HG03342 (cell line): ENCODE data around the gene LRRC56.
"Not testable (repeated sequence)": the region's sequence is repeated elsewhere in the genome, so short reads cannot be mapped to it uniquely, and the experiment has no call there.

Source experiments
- ATAC-seq: cut with Tn5 transposase; IDR thresholded peaks from one replicate; pipeline ENCODE4 v1.9.1; 2021; ENCODE audit warnings: mild to moderate bottlenecking, moderate library complexity; ENCODE audit not compliant: unreplicated experiment

LRRC56 gene

DNA sequence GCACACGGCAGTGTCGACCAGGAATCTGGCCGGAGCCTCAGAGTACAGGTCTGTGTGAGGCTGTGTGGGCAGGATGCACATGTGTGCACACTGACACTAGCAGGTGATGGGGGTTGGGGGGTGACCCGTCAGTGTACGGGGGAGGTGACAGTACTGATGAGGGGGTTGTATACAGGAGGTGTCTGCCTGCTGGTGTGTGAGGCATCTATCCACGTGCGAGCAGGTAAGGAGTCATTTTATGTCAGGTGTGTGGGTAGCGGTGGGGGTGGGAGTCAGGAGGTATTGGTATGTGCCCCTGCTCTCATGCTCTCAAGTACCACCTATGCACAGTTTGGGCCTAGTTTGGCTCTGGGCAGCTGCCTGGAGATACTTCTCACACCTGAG lies 34.5 kb downstream of the LRRC56 start:
- no peak for ATAC-seq

DNA sequence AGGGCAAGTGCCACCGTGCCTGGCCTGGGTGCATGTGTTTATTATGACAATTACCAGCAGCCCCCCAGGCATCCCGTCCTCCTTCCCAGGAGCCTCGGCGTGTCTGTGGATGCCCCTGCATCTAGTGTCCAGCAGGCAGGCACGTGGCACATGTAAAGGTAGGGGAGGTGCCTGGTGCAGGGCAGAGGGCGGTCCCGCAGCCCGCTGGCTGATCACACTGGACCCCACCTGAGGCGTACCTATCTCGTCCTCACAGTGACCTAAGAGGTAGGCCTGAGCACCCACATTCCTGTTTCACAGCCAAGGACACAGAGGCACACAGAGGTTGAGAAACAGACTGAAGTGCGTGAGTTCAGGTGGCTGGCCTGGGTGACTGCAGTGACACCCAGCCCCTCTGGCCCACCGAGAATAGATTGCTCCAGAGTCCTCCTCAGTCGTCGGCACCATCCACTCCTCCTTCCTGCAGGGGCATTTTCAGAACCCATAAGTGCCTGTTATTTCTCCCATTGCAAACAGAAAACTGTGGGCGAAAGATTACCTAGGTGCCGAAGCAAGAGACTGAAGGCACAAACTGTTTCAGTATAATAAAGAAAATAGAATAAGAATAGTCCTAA lies 35.9 kb downstream of the LRRC56 start:
- no peak for ATAC-seq

DNA sequence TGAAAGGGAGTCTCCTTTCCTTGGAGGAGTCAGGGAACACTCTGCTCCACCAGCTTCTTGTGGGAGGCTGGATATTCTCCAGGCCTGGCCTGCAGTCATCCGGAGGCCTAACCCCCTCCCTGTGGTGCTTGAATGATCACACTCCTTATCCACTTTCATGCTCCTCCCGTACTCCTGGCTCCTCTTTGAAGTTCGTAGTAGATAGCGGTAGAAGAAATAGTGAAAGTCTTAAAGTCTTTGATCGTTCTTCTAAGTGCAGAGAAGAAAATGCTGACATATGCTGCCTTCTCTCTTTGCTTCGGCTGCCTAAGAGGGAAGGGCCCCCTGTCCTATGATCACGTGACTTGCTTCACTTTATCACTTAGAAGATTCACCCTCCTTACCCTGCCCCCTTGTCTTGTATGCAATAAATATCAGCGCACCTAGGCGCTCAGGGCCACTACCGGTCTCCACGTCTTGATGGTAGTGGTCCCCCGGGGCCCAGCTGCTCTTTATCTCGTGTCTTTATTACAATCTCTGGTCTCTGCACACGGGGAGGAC lies 36.8 kb downstream of the LRRC56 start:
- ATAC-seq: not testable (repeated sequence)

DNA sequence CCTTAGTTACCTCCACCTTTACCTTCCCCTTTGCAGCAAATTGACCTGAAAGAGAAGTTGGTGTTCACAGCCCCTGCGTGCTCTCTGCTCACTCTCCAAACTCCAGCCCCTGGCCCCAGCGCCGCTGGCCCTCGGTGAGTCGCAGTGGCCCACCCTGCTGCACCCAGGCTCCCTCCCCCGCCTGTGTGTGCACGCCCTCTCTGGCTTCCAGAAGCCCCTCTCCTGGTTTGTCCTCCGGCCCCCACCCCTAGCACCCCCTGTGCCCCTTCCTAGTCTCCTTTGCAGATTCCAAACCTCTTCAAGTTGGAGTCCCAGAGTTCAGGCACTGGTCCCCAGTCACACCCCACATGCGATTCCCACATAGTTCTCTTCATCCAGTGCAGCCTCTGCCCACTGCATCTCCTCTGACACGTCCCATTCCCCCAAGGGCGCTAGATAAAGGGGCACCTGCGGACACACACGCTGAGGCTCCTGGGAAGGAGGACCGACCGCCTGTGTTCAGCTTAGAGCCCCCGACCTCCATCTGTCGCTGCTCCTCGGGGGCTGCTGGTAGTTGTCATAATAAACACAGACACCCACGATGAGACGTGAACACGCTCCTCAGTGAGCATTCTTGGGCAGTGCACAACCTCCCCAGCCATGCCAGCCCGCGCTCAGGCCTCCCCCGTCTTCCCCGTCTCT lies 37.4 kb downstream of the LRRC56 start:
- ATAC-seq: no peak

DNA sequence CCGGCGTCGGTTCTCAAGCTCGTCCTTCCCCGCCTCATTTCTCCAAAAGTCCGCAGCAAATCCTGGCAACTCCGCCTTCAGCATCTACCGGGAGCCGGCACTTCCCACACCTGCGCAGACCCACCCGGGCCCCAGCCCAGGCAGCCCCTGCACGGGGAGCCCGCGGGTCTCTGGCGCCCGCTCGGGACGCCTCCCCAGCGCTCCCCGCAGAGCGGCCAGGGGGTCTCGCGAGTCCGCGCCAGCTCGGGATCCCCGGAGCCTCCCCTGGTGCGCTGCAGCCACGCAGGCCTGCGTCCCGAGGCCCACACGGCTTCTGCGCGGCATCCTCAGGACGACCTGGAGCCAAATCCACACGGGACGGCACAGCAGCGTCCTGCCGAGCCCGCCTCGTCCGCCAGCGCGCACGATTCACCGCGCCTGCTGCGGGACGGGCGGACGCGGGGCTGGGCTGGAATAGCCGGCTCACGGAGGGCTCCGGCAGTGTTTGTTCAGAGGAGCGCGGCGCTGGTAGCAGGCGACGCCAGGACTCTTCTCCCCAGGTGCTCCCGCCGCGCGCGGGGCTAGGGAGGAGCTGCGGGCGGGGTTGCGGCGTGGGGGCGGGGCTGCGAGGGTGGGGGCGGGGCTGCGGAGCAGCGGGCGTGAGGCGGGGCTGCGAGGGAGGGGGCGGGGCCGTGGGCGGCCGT lies 38.1 kb downstream of the LRRC56 start:
- peak; percentile 27 for ATAC-seq

DNA sequence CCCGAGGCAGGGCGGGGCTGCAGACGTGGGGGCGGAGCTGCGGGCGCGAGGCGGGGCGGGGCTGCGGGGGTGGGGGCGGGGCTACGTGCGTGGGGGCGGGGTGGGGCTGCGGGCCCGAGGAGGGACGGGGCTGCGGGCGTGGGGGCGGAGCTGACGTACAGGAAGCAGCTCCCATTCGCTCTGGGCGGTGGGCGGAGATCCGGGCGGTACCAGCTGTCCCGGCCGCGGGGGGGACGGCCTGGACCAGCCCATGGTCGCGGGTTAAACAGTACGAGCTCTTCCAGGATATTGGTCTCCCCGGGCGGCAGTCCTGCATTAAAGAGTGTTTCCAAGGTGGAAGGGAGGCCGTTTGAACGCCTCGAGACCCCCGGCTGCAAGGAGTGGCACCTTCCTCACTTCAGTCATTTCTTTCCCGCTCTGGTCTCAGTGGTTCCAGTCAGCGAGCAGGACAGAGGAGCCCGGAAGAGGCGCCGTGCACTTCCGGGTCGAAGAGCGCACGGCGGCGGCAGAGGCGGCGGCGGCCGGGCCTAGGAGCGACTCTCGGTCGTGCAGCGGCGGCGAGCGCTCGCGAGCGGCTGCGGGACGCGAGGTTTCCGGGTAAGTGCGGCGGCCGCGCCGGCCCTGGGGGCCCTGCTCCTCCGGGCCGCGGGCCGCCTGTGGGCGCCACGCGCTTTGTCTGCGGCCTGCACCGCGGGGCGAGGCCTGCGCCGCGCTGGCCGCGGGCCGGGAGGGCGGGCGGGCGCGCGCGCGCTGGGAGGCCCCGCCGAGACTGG lies 38.9 kb downstream of the LRRC56 start, which contains the start of gene PHRF1:
TSS of gene PHRF1 (plus strand) at position 475 of the 773 bp plus-strand sequence. CDS start 5,043 bp downstream, outside the sequence.
- peak; percentile 77 for ATAC-seq

DNA sequence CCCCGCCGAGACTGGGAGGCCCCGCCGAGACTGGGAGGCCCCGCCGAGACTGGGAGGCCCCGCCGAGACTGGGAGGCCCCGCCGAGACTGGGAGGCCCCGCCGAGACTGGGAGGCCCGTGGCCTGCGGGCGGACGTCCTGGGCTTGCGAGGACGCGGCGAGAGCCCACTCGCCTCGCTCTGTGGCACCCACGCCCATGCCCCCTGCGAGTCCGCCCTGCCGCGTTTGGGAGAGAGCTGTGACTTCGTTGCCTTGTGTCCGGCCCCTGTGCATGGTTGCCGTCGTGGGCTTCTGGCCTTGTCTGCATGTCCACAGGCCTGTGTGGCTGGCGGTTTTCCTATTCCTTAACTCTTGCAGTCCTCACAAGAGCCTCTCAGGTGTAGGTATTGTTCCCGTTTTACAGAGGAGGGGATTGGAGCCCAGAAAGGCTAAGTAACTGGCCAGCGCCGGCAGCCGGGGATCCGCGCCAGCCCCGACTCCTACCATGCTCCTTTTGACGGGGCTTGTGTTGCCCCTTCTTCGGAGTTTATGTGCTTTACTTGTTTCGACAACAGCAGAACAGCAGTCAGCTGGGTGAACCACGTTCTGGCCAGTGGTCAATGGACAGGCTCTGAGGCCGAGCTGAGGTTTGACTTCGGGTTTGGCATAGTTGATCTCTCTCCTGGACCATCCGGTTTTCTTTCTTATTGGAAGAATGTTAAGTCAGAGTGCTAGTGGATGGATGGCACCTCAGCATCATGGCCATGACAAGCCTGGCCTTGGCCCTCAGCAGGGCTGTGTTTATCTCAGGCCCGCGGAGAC lies 39.7 kb downstream of the LRRC56 start:
- ATAC-seq: no peak

DNA sequence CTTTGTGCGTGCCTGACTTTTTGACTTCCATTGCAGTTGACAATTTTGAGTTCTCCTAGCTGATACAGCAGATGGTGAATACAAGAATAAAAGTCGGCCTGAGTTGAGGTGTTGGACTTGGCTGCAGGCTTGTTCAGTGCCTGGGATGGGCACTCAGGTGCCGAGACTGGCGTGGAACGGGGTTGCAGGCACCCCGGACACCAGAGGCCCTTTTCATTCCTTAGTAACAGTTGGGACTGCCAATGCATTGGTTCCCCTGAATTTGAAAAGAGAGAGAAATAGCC lies 40.2 kb downstream of the LRRC56 start:
- ATAC-seq: no peak

DNA sequence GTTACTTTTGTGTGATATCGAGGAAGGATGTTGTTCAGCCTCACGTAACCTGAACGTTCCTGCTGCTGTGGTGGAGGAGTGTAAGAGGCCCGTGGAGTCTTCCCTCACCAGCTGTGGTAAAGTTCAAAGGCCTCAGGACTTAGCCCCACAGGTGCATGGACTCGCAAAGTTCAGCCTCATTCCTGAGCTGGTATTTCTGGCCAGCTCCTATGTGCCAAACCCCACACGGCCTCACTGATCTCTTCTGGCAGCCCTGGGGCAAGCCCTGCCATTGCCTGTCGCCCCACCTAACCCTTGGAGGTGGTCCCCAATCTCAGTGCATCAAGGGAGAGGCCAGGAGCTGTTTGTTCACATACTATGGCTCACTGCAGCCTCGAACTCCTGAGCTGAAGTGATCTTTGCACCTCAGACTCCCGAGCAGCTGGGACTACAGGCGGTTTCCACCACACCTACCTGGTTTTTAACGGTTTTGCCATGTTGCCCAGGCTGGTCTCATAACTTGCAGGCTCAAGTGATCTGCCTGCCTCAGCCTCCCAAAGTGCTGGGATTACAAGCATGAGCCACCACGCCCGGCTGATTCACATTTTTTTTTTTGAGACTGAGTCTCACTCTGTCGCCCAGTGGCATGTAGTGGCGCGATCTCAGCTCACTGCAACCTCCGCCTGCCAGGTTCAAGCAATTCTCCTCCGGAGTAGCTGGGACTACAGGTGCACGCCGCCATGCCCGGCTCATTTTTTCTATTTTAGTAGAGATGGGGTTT lies 41.1 kb downstream of the LRRC56 start:
- no peak for ATAC-seq

DNA sequence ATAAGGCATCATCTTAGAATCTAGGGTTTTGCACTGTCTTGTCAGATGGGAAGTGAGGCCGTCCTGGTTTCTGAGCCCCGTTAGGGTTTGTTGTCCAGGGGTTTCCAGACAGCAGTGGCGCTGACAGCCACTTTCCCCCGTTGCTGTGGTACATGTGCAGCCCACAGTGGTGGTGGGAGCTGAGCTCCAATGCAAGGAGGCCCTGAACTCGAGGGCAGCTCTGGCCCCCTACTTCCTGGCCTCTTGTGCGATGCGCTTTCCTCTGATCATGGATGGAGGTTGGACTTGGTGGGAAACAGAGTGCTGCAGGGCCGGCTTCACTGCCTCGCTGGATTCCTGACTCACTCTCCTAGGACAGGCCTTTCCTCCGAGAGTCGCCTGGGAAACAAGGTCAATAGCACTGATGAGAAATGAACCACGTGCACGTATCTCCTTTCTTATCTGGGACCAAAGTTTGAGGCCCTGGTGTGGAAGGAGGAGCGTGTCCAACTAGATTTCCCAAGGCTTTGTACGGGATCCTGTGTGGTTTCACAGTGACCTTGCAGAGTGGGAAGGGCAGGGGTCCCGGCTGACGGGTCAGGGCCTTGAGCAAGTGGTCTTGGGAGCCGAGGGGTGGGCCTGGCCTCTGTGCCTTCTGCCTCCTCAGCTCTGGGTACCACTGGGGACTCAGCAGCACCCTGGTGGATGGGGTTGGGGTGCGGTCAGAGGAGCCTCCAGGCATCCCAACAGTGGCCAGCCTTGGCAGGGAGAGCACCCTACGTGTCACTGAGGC lies 42.7 kb downstream of the LRRC56 start:
- no peak for ATAC-seq

DNA sequence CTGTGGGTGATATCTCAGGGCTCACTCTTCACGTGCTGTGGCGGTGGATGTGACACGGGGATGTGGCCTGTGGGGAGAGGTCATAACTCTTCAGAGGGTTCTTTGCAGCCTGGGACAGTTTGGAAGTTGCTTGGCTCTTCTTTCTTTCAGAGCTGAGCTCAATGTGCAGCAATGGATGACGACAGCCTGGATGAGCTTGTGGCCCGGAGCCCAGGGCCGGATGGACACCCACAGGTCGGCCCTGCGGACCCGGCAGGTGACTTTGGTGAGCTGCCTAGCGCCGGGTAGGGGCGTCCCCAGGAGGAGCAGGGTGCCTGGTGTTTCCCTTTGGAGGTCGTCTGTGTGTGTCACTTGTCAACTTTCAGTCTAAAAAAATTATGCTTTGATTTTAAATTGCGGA lies 44.0 kb downstream of the LRRC56 start:
- no peak for ATAC-seq

DNA sequence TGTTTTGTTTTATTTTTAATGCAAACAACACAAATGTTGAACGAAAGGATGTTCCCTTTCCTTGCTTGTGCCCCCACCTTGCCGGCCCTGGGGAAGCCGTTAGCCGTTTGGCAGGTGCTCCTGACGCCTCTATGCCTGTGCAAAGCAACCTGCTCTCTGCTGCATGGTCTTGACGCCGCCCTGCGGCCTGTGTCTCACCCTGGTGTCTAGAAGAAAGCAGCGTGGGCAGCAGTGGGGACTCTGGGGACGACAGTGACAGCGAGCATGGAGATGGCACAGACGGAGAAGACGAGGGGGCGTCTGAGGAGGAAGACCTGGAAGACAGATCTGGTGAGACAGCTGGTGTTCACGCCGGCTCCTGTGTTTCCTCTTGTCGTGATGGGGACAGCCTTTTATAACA lies 44.4 kb downstream of the LRRC56 start:
- no peak for ATAC-seq

DNA sequence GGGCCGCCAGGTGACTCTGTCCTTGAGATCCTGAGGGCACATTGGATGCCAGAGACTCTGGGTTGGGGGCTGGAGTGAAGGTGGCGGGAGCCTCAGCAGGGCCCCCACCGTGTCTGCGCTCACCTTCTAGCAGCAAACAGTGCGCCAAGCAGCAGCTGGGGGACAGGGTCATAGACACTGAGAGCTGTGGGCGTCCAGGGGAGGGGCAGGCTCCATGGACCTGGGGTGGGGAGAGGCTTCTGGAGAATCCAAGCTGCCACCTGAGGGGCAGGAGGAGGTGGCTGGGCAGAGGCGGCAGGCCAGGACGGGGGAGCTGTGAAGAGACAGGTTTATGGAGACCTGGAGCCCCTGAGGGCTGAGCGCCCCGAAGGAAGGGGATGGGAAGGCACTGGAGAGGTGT lies 47.0 kb downstream of the LRRC56 start:
- ATAC-seq: no peak

DNA sequence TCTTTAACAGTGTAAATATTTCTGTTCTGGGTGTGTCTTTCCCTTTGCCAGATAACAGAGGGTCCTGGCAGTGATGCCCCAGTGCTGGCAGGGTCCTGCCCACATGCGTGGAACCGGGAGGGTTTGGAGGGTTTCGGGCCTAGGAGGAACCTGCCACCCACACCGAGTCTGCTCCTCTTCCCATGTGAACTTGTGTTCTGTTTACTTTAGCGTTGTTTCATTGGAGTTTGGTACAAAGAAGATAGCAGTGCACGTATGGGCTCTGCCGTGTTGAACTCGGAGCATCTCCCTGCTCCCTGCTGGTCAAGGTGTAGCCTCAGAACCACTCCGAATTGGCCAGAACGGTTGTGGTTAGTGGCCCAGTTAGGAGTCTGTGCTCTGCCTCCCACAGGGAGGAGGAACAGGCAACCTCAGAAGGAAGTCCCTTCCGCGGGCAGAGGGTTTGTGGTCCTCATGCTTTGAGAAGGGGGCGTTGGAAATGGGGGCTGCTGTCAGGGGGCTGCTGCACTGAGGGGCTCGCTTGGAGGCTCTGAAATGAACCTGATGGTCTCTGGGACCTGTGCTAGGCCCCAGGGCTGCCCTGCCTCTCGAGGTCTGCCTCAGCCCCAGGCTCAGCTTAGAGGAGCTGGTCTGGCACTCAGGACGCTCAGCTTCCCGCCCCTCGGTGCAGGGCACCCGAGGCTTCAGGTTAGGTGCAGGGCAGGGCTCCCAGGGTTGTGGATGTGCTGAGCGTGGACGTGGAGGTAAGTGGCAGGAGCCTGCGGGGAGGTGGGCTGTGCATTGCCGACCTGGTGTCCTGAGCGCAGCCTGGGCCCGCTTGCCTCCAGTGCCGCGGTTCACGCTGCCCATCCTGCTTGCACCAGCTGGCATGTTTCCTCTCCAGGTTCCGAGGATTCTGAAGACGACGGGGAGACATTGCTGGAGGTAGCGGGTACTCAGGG lies 49.3 kb downstream of the LRRC56 start:
- no peak for ATAC-seq

DNA sequence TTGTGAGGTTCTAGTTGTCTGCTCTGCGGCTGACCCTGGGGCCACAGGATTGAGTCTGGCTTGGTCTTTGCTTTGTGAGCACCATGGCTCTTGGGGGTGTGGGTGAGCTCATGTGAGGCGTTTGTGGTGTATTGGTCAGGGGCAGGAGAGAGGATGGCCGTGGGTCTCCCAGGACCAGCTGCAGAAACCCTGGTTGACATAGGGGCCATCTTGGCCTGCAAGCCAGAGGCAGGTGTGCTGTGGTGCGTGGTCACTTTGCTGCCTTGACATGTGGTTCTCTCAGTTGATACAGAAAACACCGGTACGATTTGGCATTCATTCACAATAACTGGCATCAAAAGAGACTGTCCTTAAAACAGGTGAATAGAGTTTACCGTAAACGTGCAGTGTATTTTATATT lies 50.2 kb downstream of the LRRC56 start:
- no peak for ATAC-seq

DNA sequence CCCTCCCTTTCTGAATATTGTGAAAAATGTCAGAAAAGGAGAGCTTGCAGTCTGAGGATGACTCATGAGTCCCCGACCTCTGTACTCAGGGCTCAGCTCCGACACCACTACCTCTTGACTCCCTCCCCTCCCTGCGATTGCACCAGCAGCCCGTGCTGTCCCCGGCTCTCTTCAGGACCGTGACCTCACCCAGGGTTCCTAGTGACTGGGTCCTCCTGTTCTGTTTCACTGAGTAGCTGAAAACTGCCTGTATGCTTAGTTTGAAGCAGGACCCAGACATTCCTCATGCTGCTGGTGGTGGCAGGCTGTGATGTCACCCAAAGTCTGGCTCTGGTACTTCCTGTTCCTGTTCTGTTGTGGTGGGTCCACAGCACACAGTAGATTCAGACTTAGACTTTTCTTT lies 50.7 kb downstream of the LRRC56 start:
- ATAC-seq: no peak

DNA sequence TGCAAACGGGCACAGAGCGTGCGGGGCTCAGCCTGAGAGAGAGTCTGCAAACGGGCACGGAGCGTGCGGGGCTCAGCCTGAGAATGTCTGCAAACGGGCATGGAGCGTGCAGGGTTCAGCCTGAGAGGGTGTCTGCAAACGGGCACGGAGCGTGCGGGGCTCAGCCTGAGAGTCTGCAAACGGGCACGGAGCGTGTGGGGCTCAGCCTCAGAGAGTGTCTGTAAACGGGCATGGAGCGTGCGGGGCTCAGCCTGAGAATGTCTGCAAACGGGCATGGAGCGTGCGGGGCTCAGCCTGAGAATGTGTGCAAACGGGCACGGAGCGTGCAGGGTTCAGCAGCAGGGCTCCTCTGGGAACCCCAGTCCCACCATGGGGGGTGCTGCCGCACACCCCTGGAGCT lies 52.5 kb downstream of the LRRC56 start:
- no peak for ATAC-seq

DNA sequence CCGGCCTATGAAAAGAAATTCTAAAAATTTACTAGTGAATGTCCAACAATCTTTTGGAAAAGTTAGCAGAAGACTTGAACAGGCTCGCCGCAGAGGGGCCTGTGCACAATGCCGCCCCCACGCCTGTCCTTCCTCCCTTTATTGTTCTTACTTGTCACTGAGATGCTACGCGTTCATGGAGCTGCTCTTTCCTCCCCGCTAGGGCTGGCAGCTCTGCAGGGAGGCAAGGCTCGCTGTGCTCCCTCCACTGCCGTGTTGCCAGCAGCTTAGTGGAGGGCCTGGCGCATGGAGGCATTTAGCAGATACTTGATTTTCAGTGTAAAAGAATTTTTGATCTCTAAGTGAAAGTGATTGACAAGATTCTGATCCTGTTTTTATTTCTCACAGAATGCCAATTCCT lies 53.7 kb downstream of the LRRC56 start:
- ATAC-seq: no peak
